ENCODE measurements around the gene NDUFV2.
A peak's percentile ranks its signal among the peaks of the same experiment; 100 is the strongest.

Gene NDUFV2

DNA sequence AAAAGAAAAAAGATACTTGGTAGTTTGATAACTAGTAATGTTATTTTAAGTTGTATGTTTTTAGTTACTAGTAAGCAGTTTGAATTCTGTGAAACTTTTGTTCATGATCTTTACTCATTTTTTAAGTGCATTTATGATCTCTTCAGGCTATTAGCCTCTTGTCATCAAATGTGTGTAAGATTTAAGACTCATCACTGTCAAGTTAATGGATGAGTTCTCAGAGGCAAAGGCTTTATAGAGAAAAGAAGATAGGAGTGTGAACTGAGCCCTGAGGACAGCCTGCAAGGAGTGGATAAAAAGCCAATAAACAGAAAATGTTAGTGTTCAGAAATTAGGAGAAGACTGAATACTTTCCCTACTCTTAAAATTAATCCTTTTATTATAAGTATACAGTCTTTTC is 13.5 kb downstream of the NDUFV2 start:
- Histone ChIP-seq H3K4me3 (no peak overlapping the region), H3K27ac (no peak overlapping the region)
- no peak for DNase-seq (ENCODE audit: low spot score)
- no peak for TF ChIP-seq CTCF (IDR thresholded peaks at IDR 0.05)

- no peak for TF ChIP-seq CTCF (IDR thresholded peaks at IDR 0.05)
- Histone ChIP-seq H3K4me3 (peak overlapping the region; percentile 58), H3K27ac (peak overlapping the region; percentile 63 to 70)
- DNase-seq (ENCODE audit: low spot score): no peak
Observed at GRCh38 chr18:9117980-9118841, 15.7 kb downstream of the NDUFV2 start.

GRCh38 chr18:9120796-9121195 is 18.3 kb downstream of the NDUFV2 start:
- TF ChIP-seq CTCF (IDR thresholded peaks at IDR 0.05): no peak
- Histone ChIP-seq H3K4me3 (no peak overlapping the region), H3K27ac (no peak overlapping the region)
- DNase-seq (ENCODE audit: low spot score): no peak

- no peak overlapping the region for H3K4me3 ChIP-seq
- no peak overlapping the region for H3K27ac ChIP-seq
- TF ChIP-seq CTCF (IDR thresholded peaks at IDR 0.05): no peak
- no peak for DNase-seq (ENCODE audit: low spot score)
Observed at GRCh38 chr18:9123520-9123919, 21.0 kb downstream of the NDUFV2 start.

- no peak for TF ChIP-seq CTCF (IDR thresholded peaks at IDR 0.05)
- DNase-seq (ENCODE audit: low spot score): no peak
- Histone ChIP-seq H3K4me3 (no peak overlapping the region), H3K27ac (no peak overlapping the region)
Observed at GRCh38 chr18:9124824-9125223, 22.3 kb downstream of the NDUFV2 start.

DNA sequence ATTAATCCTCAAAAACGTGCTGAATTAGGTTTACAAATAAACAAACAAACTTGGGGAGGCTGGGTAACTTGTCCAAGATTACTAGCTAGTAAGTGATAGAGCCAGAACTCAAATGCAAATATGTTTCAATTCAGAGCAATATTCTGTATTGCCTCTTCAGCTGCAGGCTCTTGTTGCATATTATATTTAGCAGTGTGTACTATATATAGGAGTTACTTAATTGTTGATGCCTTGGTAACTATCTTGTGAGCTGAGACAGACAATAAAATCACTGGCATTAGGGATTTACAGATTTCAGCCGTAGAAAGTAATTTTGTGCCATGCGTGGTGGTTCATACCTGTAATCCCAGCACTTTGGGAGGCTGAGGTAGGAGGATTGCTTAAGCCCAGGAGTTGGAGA is 23.8 kb downstream of the NDUFV2 start:
- TF ChIP-seq CTCF (IDR thresholded peaks at IDR 0.05): no peak
- no peak overlapping the region for H3K4me3 ChIP-seq
- no peak overlapping the region for H3K27ac ChIP-seq
- DNase-seq (ENCODE audit: low spot score): no peak

DNA sequence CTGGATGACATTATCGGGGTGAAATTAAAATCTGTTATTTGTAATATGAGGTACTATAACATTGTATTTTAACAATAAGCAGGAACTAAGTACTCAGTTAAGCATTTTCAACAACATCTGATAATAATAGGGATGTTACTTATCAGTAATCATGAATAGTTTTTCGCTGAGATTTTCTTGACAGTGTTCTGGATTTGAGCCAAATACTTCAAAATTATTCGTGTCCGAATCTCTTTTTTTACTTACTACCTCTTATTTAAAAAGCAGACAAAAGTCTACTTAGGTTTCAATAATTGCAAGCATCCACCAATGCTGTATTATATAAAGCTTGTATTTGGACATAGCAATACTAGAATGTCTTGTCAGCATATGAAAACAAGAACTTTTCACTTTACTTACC is 27.7 kb downstream of the NDUFV2 start:
- no peak for DNase-seq (ENCODE audit: low spot score)
- Histone ChIP-seq H3K4me3 (no peak overlapping the region), H3K27ac (no peak overlapping the region)
- TF ChIP-seq CTCF (IDR thresholded peaks at IDR 0.05): no peak
